Measurements from ENCODE around the gene RUVBL2.
A peak's percentile ranks its signal among the peaks of the same experiment; 100 is the strongest.

The RUVBL2 gene

DNA sequence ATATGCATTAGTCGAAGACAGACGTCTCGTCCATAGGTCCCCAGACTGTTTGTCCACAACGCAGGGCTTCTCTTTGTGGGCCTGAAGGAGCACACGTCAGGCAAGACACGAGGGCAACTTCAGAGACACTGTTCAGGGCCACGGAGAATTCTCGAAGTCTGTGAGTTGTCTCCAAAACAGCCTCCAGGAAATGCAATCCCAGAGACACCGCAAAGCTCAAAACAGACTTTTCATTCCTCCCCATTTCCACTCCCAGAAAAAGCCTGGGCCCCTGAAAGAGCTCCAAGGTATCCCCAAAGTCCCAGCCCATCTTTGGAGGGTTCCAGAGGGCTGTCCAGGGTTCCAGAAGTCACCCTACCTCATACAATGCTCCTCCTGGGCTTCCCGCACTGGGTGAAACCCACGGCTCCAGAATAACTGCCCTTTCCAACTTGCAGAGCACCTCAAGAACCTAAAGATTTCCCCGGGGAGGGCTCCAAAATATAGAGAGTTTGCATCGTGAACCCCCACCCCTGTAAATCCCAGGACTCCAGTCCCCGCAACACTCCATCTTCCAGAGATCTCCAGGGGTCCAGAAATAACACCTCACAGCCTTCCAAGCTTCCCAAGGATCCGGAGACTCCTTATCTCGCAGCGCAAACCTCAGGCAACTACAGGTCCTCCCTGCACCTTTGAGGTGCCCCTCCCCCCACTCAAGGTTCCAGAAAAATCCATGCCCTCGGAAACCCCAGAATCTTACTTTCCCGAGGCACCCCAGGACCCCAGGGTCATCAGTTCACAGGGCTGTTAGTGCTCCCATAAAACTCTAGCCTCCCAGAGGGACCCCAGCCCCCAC is 29.3 kb upstream of the RUVBL2 start:
- DNase-seq (ENCODE audit: extremely low read depth, low read depth) = no peak

DNA sequence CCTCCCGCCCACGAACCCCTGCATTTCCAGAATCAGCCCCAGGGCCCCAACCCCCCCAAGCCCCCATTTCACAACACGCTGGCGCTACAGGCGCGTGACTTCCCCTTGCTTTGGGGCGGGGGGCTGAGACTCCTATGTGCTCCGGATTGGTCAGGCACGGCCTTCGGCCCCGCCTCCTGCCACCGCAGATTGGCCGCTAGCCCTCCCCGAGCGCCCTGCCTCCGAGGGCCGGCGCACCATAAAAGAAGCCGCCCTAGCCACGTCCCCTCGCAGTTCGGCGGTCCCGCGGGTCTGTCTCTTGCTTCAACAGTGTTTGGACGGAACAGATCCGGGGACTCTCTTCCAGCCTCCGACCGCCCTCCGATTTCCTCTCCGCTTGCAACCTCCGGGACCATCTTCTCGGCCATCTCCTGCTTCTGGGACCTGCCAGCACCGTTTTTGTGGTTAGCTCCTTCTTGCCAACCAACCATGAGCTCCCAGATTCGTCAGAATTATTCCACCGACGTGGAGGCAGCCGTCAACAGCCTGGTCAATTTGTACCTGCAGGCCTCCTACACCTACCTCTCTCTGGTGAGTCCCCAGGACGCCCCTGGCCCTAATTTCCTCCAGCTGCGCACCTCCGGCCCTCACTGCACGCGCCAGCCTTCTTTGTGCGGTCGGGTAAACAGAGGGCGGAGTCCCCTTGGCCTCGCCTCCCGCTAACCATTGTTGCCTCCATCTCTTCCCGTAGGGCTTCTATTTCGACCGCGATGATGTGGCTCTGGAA is 28.5 kb upstream of the RUVBL2 start, which contains the start of gene FTL:
Gene FTL, plus strand, starts transcription at position 270 of the 766 bp plus-strand sequence. Its CDS starts 199 bp downstream, at position 469.
- peak; percentile 93 for DNase-seq (ENCODE audit: extremely low read depth, low read depth)
- TF ChIP-seq, protein P1, sequence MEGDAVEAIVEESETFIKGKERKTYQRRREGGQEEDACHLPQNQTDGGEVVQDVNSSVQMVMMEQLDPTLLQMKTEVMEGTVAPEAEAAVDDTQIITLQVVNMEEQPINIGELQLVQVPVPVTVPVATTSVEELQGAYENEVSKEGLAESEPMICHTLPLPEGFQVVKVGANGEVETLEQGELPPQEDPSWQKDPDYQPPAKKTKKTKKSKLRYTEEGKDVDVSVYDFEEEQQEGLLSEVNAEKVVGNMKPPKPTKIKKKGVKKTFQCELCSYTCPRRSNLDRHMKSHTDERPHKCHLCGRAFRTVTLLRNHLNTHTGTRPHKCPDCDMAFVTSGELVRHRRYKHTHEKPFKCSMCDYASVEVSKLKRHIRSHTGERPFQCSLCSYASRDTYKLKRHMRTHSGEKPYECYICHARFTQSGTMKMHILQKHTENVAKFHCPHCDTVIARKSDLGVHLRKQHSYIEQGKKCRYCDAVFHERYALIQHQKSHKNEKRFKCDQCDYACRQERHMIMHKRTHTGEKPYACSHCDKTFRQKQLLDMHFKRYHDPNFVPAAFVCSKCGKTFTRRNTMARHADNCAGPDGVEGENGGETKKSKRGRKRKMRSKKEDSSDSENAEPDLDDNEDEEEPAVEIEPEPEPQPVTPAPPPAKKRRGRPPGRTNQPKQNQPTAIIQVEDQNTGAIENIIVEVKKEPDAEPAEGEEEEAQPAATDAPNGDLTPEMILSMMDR (IDR thresholded peaks at IDR 0.05; ENCODE audit: low read depth, low read length) = no peak

More for the DNA sequence above, 29.3 kb upstream of the RUVBL2 start:
- TF ChIP-seq, protein P1 (IDR thresholded peaks at IDR 0.05; ENCODE audit: low read depth, low read length) = no peak

DNA sequence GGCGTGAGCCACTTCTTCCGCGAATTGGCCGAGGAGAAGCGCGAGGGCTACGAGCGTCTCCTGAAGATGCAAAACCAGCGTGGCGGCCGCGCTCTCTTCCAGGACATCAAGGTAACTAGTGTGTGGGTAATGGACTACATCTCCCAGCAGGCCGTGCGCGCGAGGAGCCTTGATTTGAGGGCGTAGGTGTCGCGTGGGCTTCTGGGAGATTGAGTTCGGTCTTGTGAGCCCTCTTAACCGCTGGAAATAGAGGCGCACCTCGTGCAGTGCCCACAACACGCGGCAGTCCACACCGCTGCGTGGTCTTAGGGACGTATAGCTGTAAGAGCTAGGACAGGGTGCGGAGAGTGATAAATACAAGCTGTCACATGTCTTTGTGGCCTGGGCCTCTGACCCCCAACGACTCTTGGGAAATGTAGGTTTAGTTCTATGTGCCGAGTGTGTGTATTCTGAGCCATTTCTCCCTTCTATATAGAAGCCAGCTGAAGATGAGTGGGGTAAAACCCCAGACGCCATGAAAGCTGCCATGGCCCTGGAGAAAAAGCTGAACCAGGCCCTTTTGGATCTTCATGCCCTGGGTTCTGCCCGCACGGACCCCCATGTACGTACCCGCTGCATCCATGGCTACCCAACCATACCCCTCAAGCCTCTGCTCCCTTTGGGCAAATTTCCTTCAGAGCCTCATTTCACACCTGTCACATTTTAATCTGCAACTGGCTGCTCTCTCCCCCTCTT is 27.7 kb upstream of the RUVBL2 start:
- TF ChIP-seq, protein P1 (IDR thresholded peaks at IDR 0.05; ENCODE audit: low read depth, low read length) = no peak
- DNase-seq (ENCODE audit: extremely low read depth, low read depth) = no peak

DNA sequence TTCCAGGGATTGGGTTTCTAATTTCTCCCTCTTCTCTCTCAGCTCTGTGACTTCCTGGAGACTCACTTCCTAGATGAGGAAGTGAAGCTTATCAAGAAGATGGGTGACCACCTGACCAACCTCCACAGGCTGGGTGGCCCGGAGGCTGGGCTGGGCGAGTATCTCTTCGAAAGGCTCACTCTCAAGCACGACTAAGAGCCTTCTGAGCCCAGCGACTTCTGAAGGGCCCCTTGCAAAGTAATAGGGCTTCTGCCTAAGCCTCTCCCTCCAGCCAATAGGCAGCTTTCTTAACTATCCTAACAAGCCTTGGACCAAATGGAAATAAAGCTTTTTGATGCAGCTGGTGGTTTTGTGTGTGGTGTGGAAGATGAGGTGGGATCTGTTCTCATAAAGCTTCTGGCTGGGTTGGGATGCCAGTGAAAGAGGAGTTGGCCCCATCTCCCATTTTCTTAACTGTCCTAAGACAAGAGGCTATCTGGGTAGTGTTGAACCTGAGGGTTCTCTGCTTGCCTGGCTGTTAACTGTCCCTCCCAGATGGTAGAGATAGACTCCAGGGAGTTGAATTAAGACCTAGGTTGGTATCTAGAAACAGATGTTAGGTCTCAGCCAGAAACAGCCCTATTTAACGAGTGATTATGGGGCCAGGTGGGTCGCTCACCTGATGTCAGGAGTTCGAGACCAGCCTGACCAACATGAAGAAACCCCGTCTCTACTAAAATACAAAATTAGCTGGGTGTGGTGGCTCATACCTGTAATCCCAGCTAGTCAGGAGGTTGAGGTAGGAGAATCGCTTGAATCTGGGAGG is 26.9 kb upstream of the RUVBL2 start:
- TF ChIP-seq, protein P1 (IDR thresholded peaks at IDR 0.05; ENCODE audit: low read depth, low read length) = no peak

DNA sequence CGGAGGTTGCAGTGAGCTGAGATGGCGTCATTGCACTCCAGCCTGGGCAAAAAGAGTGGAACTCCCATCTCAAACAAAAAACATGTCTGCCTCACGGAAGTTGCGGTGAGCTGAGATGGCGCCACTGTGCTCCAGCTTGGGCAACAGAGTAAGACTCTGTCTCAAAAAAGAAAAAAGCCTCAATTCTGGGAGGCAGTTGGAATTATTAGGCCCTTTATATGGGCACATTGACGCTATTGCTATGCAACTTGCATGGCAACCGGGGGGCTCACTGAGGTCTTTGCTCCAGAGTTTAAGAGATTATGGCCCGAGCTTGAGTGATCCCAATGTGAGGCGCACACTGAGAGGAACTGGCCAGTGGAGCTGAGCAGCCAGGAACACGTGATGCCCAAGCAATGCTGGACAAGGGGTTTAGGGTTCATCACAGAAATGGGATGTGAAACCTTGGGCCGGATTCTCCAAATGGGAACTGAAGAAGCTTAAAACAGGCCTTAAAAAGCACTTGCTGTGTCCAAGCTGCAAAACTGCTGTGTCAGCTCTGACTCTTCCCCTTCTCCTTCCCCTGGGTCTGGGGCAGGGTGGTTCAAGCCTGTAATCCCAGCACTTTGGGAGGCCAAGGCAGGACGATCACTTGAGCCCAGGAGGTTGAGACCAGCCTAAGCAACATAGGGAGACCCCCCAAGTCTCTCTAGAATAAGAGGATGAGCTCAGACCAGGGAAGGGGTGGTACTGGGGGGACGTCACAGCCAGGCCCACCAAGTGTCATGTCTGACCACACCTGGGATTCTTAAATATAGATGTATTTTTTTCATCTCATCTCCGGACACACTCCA is 26.1 kb upstream of the RUVBL2 start:
- DNase-seq (ENCODE audit: extremely low read depth, low read depth) = peak; percentile 56
- TF ChIP-seq, protein P1 (IDR thresholded peaks at IDR 0.05; ENCODE audit: low read depth, low read length) = no peak

More for the DNA sequence above, 26.9 kb upstream of the RUVBL2 start:
- DNase-seq (ENCODE audit: extremely low read depth, low read depth) = no peak

DNA sequence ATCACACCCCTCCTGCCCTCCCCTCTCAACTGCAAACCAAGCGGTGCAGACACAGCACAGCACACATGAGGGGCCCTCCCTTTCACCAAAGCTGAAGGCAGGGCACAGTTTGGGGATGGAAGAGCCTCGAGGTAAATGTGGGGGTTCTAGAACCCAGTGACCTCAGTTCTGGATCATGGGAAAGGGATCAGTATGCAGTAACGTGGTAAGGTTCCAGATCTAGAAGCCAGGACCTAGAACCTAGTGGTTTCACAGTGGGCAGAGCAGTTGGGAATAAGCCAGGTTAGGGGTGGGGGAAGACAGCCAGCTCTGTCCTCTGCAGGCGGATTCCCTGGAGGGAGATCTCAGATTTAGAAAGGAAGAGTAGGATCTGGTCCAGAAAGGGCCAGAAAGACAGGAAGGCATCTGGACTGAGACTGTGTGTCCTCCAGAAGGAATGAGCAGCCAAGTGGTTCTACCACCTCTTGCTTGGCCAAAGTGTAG is 25.5 kb upstream of the RUVBL2 start:
- TF ChIP-seq, protein P1 (IDR thresholded peaks at IDR 0.05; ENCODE audit: low read depth, low read length) = no peak
- no peak for DNase-seq (ENCODE audit: extremely low read depth, low read depth)
